Stimulated activated naive CD8-positive, alpha-beta T cell treated with anti-CD3 and anti-CD28 coated beads, Interleukin-15, Interleukin-2, amounts not matched to agents 100 ng/mL and 50 ng/mL, for 24 hours (primary cell): Measurements from ENCODE around the gene PPIE.
A peak's percentile ranks its signal among the peaks of the same experiment; 100 is the strongest.
"Not testable (repeated sequence)": the region's sequence is repeated elsewhere in the genome, so short reads cannot be mapped to it uniquely, and the experiment has no call there.

Experiments used
- H3K27ac Mint-ChIP-seq: one replicate; pipeline ENCODE4 v1.8.0; 2021; ENCODE audit warnings: mild to moderate bottlenecking, mixed read lengths
- H3K27me3 Mint-ChIP-seq: one replicate; pipeline ENCODE4 v1.8.0; 2021; ENCODE audit warnings: mixed read lengths
- H3K36me3 Mint-ChIP-seq: one replicate; pipeline ENCODE4 v1.8.0; 2021; ENCODE audit warnings: low read depth, mixed read lengths
- H3K4me1 Mint-ChIP-seq: one replicate; pipeline ENCODE4 v1.8.0; 2021; ENCODE audit warnings: low read depth, mixed read lengths
- H3K4me3 Mint-ChIP-seq: one replicate; pipeline ENCODE4 v1.8.0; 2021; ENCODE audit warnings: mild to moderate bottlenecking, mixed read lengths
- H3K9me3 Mint-ChIP-seq: one replicate; pipeline ENCODE4 v1.8.0; 2021; ENCODE audit warnings: mixed read lengths

Gene PPIE

GRCh38 chr1:39775676-39776399 is 37.2 kb downstream of the PPIE start:
- H3K27ac Mint-ChIP-seq, H3K9me3 Mint-ChIP-seq, H3K4me1 Mint-ChIP-seq, H3K4me3 Mint-ChIP-seq, H3K36me3 Mint-ChIP-seq: not testable (repeated sequence)
- peaks cover 11% of the 10 kb centered on the region for H3K27me3 Mint-ChIP-seq

GRCh38 chr1:39776400-39776713 is 37.7 kb downstream of the PPIE start:
- Mint-ChIP-seq H3K4me1 (no peaks in the 10 kb centered on the region), H3K36me3 (no peaks in the 10 kb centered on the region)

GRCh38 chr1:39776886-39777285 is 38.2 kb downstream of the PPIE start:
- H3K9me3 Mint-ChIP-seq: no peaks in the 10 kb centered on the region
- no peaks in the 10 kb centered on the region for H3K4me1 Mint-ChIP-seq
- H3K36me3 Mint-ChIP-seq: no peaks in the 10 kb centered on the region
- no peak overlapping the region for H3K4me3 Mint-ChIP-seq
- H3K27me3 Mint-ChIP-seq: peaks cover 11% of the 10 kb centered on the region
- no peak overlapping the region for H3K27ac Mint-ChIP-seq

More at GRCh38 chr1:39776400-39776713, 37.7 kb downstream of the PPIE start:
- Mint-ChIP-seq H3K27me3 (peaks cover 11% of the 10 kb centered on the region), H3K4me3 (no peak overlapping the region), H3K9me3 (no peaks in the 10 kb centered on the region), H3K27ac (no peak overlapping the region)

GRCh38 chr1:39777306-39777705 is 38.6 kb downstream of the PPIE start:
- no peak overlapping the region for H3K27ac Mint-ChIP-seq

GRCh38 chr1:39777896-39778295 is 39.2 kb downstream of the PPIE start:
- H3K27ac Mint-ChIP-seq, H3K9me3 Mint-ChIP-seq, H3K4me3 Mint-ChIP-seq, H3K36me3 Mint-ChIP-seq, H3K4me1 Mint-ChIP-seq: not testable (repeated sequence)
- peaks cover 11% of the 10 kb centered on the region for H3K27me3 Mint-ChIP-seq

More at GRCh38 chr1:39777306-39777705, 38.6 kb downstream of the PPIE start:
- H3K9me3 Mint-ChIP-seq: no peaks in the 10 kb centered on the region
- H3K4me1 Mint-ChIP-seq: no peaks in the 10 kb centered on the region
- H3K4me3 Mint-ChIP-seq: no peak overlapping the region
- peaks cover 11% of the 10 kb centered on the region for H3K27me3 Mint-ChIP-seq
- no peaks in the 10 kb centered on the region for H3K36me3 Mint-ChIP-seq

GRCh38 chr1:39778463-39779099 is 39.9 kb downstream of the PPIE start:
- H3K9me3 Mint-ChIP-seq, H3K4me1 Mint-ChIP-seq, H3K27ac Mint-ChIP-seq, H3K36me3 Mint-ChIP-seq, H3K4me3 Mint-ChIP-seq: not testable (repeated sequence)
- peaks cover 11% of the 10 kb centered on the region for H3K27me3 Mint-ChIP-seq

- Mint-ChIP-seq H3K36me3 (no peaks in the 10 kb centered on the region), H3K4me1 (no peaks in the 10 kb centered on the region), H3K27ac (no peak overlapping the region), H3K4me3 (no peak overlapping the region), H3K9me3 (no peaks in the 10 kb centered on the region), H3K27me3 (peaks cover 11% of the 10 kb centered on the region)
Measured at GRCh38 chr1:39779137-39779536, 40.5 kb downstream of the PPIE start.

- Mint-ChIP-seq H3K36me3 (no peaks in the 10 kb centered on the region), H3K4me3 (no peak overlapping the region), H3K4me1 (no peaks in the 10 kb centered on the region), H3K9me3 (no peaks in the 10 kb centered on the region), H3K27me3 (peaks cover 11% of the 10 kb centered on the region), H3K27ac (no peak overlapping the region)
Measured at GRCh38 chr1:39779821-39780220, 41.1 kb downstream of the PPIE start.

GRCh38 chr1:39781349-39781715 is 42.6 kb downstream of the PPIE start:
- H3K9me3 Mint-ChIP-seq: no peaks in the 10 kb centered on the region
- H3K36me3 Mint-ChIP-seq: no peaks in the 10 kb centered on the region
- peaks cover 10% of the 10 kb centered on the region for H3K27me3 Mint-ChIP-seq
- no peak overlapping the region for H3K4me3 Mint-ChIP-seq
- no peak overlapping the region for H3K27ac Mint-ChIP-seq
- no peaks in the 10 kb centered on the region for H3K4me1 Mint-ChIP-seq

- no peak overlapping the region for H3K27ac Mint-ChIP-seq
- H3K36me3 Mint-ChIP-seq: no peaks in the 10 kb centered on the region
- no peak overlapping the region for H3K4me3 Mint-ChIP-seq
- no peaks in the 10 kb centered on the region for H3K9me3 Mint-ChIP-seq
- H3K27me3 Mint-ChIP-seq: peaks cover 10% of the 10 kb centered on the region
- H3K4me1 Mint-ChIP-seq: peaks cover under 1% of the 10 kb centered on the region
Measured at GRCh38 chr1:39782103-39782502, 43.4 kb downstream of the PPIE start.

GRCh38 chr1:39782685-39783084 is 44.0 kb downstream of the PPIE start:
- H3K27ac Mint-ChIP-seq, H3K36me3 Mint-ChIP-seq, H3K4me3 Mint-ChIP-seq, H3K4me1 Mint-ChIP-seq, H3K9me3 Mint-ChIP-seq: not testable (repeated sequence)
- peaks cover 15% of the 10 kb centered on the region for H3K27me3 Mint-ChIP-seq

GRCh38 chr1:39786303-39787107 is 47.8 kb downstream of the PPIE start:
- not testable (repeated sequence) for H3K4me3 Mint-ChIP-seq, H3K27ac Mint-ChIP-seq, H3K9me3 Mint-ChIP-seq, H3K36me3 Mint-ChIP-seq
- peaks cover 12% of the 10 kb centered on the region for H3K4me1 Mint-ChIP-seq
- peaks cover 20% of the 10 kb centered on the region for H3K27me3 Mint-ChIP-seq

- not testable (repeated sequence) for H3K9me3 Mint-ChIP-seq, H3K36me3 Mint-ChIP-seq, H3K27ac Mint-ChIP-seq
- peaks cover 20% of the 10 kb centered on the region for H3K27me3 Mint-ChIP-seq
- H3K4me3 Mint-ChIP-seq: peak overlapping the region; percentile 52
- peaks cover 12% of the 10 kb centered on the region for H3K4me1 Mint-ChIP-seq
Measured at GRCh38 chr1:39787108-39787375, 48.4 kb downstream of the PPIE start.

- Mint-ChIP-seq H3K9me3 (no peaks in the 10 kb centered on the region), H3K27me3 (peaks cover 20% of the 10 kb centered on the region), H3K4me1 (peaks cover 12% of the 10 kb centered on the region), H3K36me3 (no peaks in the 10 kb centered on the region), H3K4me3 (peak overlapping the region; percentile 52), H3K27ac (no peak overlapping the region)
Measured at GRCh38 chr1:39787468-39787867, 48.8 kb downstream of the PPIE start.

- not testable (repeated sequence) for H3K9me3 Mint-ChIP-seq, H3K27ac Mint-ChIP-seq, H3K36me3 Mint-ChIP-seq, H3K4me3 Mint-ChIP-seq
- H3K4me1 Mint-ChIP-seq: peaks cover 12% of the 10 kb centered on the region
- H3K27me3 Mint-ChIP-seq: peaks cover 20% of the 10 kb centered on the region
Measured at GRCh38 chr1:39787964-39788363, 49.3 kb downstream of the PPIE start.

GRCh38 chr1:39788426-39788757 is 49.7 kb downstream of the PPIE start:
- Mint-ChIP-seq H3K4me3 (no peak overlapping the region), H3K36me3 (no peaks in the 10 kb centered on the region), H3K4me1 (peaks cover 12% of the 10 kb centered on the region), H3K9me3 (no peaks in the 10 kb centered on the region), H3K27me3 (peaks cover 20% of the 10 kb centered on the region), H3K27ac (no peak overlapping the region)
